Right lobe of liver (tissue), 6 donors: Measurements from ENCODE around the gene FGD4. TPM values are rescaled to one million over a fixed set of nuclear protein-coding genes. Genes with fewer than 3 reads are reported as not detected.
A peak's percentile ranks its signal among the peaks of the same experiment; 100 is the strongest.

Experiments
- ATAC-seq, 4 donors: fragments of 200-7000 bp; cut with Tn5 transposase; one replicate each; pipeline ENCODE4 v1.9.1; 2020; ENCODE audit warnings: mild to moderate bottlenecking in 4 of 4, moderate library complexity in 4 of 4
- DNase-seq, 3 donors: peaks; one replicate each; pipeline ENCODE4 v3.0.0-alpha.2; 2020
- H3K27ac ChIP-seq, 3 donors: fragments of 200-600 bp; one replicate each; pipeline ENCODE4 v1.8.0; 2022
- H3K27me3 ChIP-seq, 2 donors: fragments of 200-600 bp; one replicate each; pipeline ENCODE4 v1.8.0; 2022
- H3K36me3 ChIP-seq, 4 donors: fragments of 200-600 bp; sonication (generic) in 1 of 4; one replicate each; pipeline versions ENCODE4 v1.5.1 to v1.8.0; 2017 to 2022; ENCODE audit warnings: control low read depth in 1 of 4
- H3K4me1 ChIP-seq, 4 donors: fragments of 200-600 bp; sonication (generic) in 1 of 4; one replicate each; pipeline versions ENCODE4 v1.5.1 to v1.8.0; 2017 to 2022; ENCODE audit warnings: control low read depth in 1 of 4
- H3K4me3 ChIP-seq, 3 donors: fragments of 200-600 bp; one replicate each; pipeline ENCODE4 v1.8.0; 2022
- H3K9me3 ChIP-seq, 4 donors: fragments of 200-600 bp; sonication (generic) in 1 of 4; one replicate each; pipeline versions ENCODE4 v1.5.1 to v1.8.0; 2017 to 2022; ENCODE audit warnings: control low read depth in 1 of 4
- CTCF ChIP-seq, 4 donors: fragments of 200-600 bp in 3 of 4; fragments of 450-650 bp in 1 of 4; IDR thresholded peaks; one replicate each; pipeline versions ENCODE4 v1.5.1 to v1.8.0; 2016 to 2022; ENCODE audit warnings: antibody characterized with exemption in 4 of 4, mild to moderate bottlenecking in 2 of 4
- POLR2A ChIP-seq: fragments of 450-650 bp; IDR thresholded peaks from one replicate; pipeline ENCODE4 v1.6.1; 2017; ENCODE audit warnings: antibody characterized with exemption, mild to moderate bottlenecking
- WGBS: methylation state at CpG from one replicate; pipeline ENCODE4 v1.1.6; 2018; ENCODE audit warnings: low coverage, low lambda C conversion rate; ENCODE audit not compliant: insufficient coverage; ENCODE audit errors: missing lambda C conversion rate; 5-methylcytosine and 5-hydroxymethylcytosine counted together
- intact Hi-C, 2 donors: fragments of 100-400 bp; cut with DNase I; formaldehyde crosslinking; loops; one replicate each; pipeline versions ENCODE4 v1.11.2 to v1.14.1; 2022
- total RNA-seq, 6 experiments: library from RNA; depleted of rRNA in 2 of 6; stranded (reverse); fragments of >200 nt in 2 of 6; fragmentation: NEBNext Ultra II Directional in 3 of 6; extraction: Animal tissue kit (Norgen Biotek cat#: 25700) in 3 of 6; gene quantifications; one replicate each; pipeline versions ENCODE4 v1.1.0 to v1.2.4, GENCODE V29; 2016 to 2023
- donor health status: DM: no; HTN: yes; CAD: no.
- donor health status: DM: no; HTN: no; CAD: no.
- donor health status: DM: no; HTN: no; CAD: no.
- donor health status: DM: no; HTN: yes; CAD: no.
- donor health status: DM: no; HTN: yes; CAD: no.

FGD4 gene
- total RNA-seq, 6 experiments from 2014 or later: 15.1 to 29.3 (median 20.3) TPM

GRCh38 chr12:32454866-32455265 is 55.5 kb downstream of the FGD4 start:
- ATAC-seq: peak in 2 of 4 donors; percentile 41 to 49
- no peak overlapping the region for H3K27ac ChIP-seq
- H3K4me3 ChIP-seq: no peak overlapping the region
- H3K4me1 ChIP-seq: peaks cover 0 to 15% (median 4%) of the 10 kb centered on the region in 4 donors
- no peaks in the 10 kb centered on the region for H3K9me3 ChIP-seq
- intact Hi-C loops: loop anchor here in 1 of 2 donors (10.0 kb wide), 1 partner anchor 210 kb away; no protein-coding TSS in a partner anchor
- no peak for TF ChIP-seq CTCF (IDR thresholded peaks at IDR 0.05)
- TF ChIP-seq POLR2A: no peak
- H3K27me3 ChIP-seq: no peaks in the 10 kb centered on the region
- no peaks in the 10 kb centered on the region for H3K36me3 ChIP-seq
- WGBS: 5% methylated on average over 1 of the region's 1 CpG
- DNase-seq: no peak

- Histone ChIP-seq H3K27me3 (no peaks in the 10 kb centered on the region), H3K27ac (peak overlapping the region in 2 of 3 donors; percentile 23 to 24), H3K4me1 (peaks cover 0 to 15% (median 4%) of the 10 kb centered on the region in 4 donors), H3K4me3 (peak overlapping the region in 2 of 3 donors; percentile 9 to 32), H3K9me3 (no peaks in the 10 kb centered on the region), H3K36me3 (no peaks in the 10 kb centered on the region)
- WGBS: 4% methylated on average over 1 of the region's 1 CpG
- DNase-seq (no peak), ATAC-seq (peak; percentile 78 to 84 (median 82))
- intact Hi-C loops: loop anchor here in 1 of 2 donors (10.0 kb wide), 1 partner anchor 209 kb away; no protein-coding TSS in a partner anchor
- TF ChIP-seq POLR2A (no peak), CTCF (IDR thresholded peaks at IDR 0.05) (peak; percentile 60 to 71 (median 68))
Observed at GRCh38 chr12:32455607-32456071, 56.3 kb downstream of the FGD4 start.

- Histone ChIP-seq H3K4me1 (peaks cover 0 to 22% (median 4%) of the 10 kb centered on the region in 4 donors), H3K27ac (no peak overlapping the region), H3K4me3 (no peak overlapping the region), H3K27me3 (no peaks in the 10 kb centered on the region), H3K36me3 (no peaks in the 10 kb centered on the region), H3K9me3 (no peaks in the 10 kb centered on the region)
- ATAC-seq (peak in 3 of 4 donors; percentile 15 to 39 (median 36)), DNase-seq (no peak)
- intact Hi-C loops: loop anchor here in 1 of 2 donors (10.0 kb wide), 1 partner anchor 207 kb away; no protein-coding TSS in a partner anchor
- TF ChIP-seq CTCF (IDR thresholded peaks at IDR 0.05): no peak
- TF ChIP-seq POLR2A: no peak
- 29% methylated on average over 1 of the region's 1 CpG for WGBS
Observed at GRCh38 chr12:32457251-32458025, 58.1 kb downstream of the FGD4 start.

- TF ChIP-seq CTCF (IDR thresholded peaks at IDR 0.05) (no peak), POLR2A (no peak)
- Histone ChIP-seq H3K4me3 (no peak overlapping the region), H3K4me1 (peaks cover 0 to 22% (median 3%) of the 10 kb centered on the region in 4 donors), H3K36me3 (no peaks in the 10 kb centered on the region), H3K27me3 (no peaks in the 10 kb centered on the region), H3K27ac (no peak overlapping the region), H3K9me3 (no peaks in the 10 kb centered on the region)
- DNase-seq: no peak
- no peak for ATAC-seq
- intact Hi-C loops: no loop called here
- 100% methylated on average over 1 of the region's 1 CpG for WGBS
Observed at GRCh38 chr12:32460638-32461037, 61.3 kb downstream of the FGD4 start.
